HepG2 (cell line): ENCODE measurements around the gene GMNN. TPM values are rescaled to one million over a fixed set of nuclear protein-coding genes. Genes with fewer than 3 reads are reported as not detected.

Experiments used
- CBFB ChIP-seq: sonication (generic); formaldehyde crosslinking; IDR thresholded peaks from 2 replicates; pipeline ENCODE4 v1.4.0; 2020; ENCODE audit warnings: missing genetic modification reagents
- CEBPB ChIP-seq: IDR thresholded peaks from 2 replicates; pipeline ENCODE4 v1.6.1; 2011; ENCODE audit warnings: low read depth, low read length, improper control_type of control experiment, borderline replicate concordance
- EED ChIP-seq: sonication (generic); formaldehyde crosslinking; IDR thresholded peaks from 2 replicates; pipeline ENCODE4 v1.5.0; 2020; ENCODE audit warnings: mild to moderate bottlenecking, missing genetic modification reagents
- ISL2 ChIP-seq: sonication (generic); formaldehyde crosslinking; IDR thresholded peaks from 2 replicates; pipeline ENCODE4 v1.5.0; 2020; ENCODE audit warnings: missing genetic modification reagents
- LCORL ChIP-seq, 2 experiments: fragments of 450-650 bp in 1 of 2; sonication (generic) in 1 of 2; formaldehyde crosslinking in 1 of 2; IDR thresholded peaks; 2 replicates each; pipeline versions ENCODE4 v1.5.0 to v1.6.1; 2017 to 2020; ENCODE audit warnings: antibody characterized with exemption in 1 of 2, missing genetic modification reagents in 1 of 2
- MEF2D ChIP-seq: sonication (generic); formaldehyde crosslinking; IDR thresholded peaks from 2 replicates; pipeline ENCODE4 v1.5.1; 2020; ENCODE audit warnings: mild to moderate bottlenecking, missing genetic modification reagents
- PHF8 ChIP-seq: sonication (generic); formaldehyde crosslinking; IDR thresholded peaks from 2 replicates; pipeline ENCODE4 v1.5.0; 2020; ENCODE audit warnings: missing genetic modification reagents
- RBM22 ChIP-seq: fragments of 200-400 bp; formaldehyde crosslinking; optimal IDR thresholded peaks from 2 replicates; pipeline ENCODE3; 2017; ENCODE audit warnings: mild to moderate bottlenecking, low read length, moderate library complexity
- SMYD3 ChIP-seq: sonication (generic); formaldehyde crosslinking; IDR thresholded peaks from 2 replicates; pipeline ENCODE4 v1.8.1; 2023; ENCODE audit warnings: mild to moderate bottlenecking, missing genetic modification reagents
- TOE1 ChIP-seq: sonication (generic); formaldehyde crosslinking; IDR thresholded peaks from 2 replicates; pipeline ENCODE4 v1.4.0; 2020; ENCODE audit warnings: mild to moderate bottlenecking, missing genetic modification reagents
- TRIM24 ChIP-seq: sonication (generic); formaldehyde crosslinking; IDR thresholded peaks from 2 replicates; pipeline ENCODE4 v1.8.0; 2022; ENCODE audit warnings: mild to moderate bottlenecking, missing genetic modification reagents
- YY1 ChIP-seq: IDR thresholded peaks from 2 replicates; pipeline ENCODE4 v1.6.1; 2011; ENCODE audit warnings: low read length, low read depth, moderate library complexity, mild to moderate bottlenecking; ENCODE audit not compliant: insufficient read depth, insufficient replicate concordance
- ZFP41 ChIP-seq: sonication (generic); formaldehyde crosslinking; IDR thresholded peaks from 2 replicates; pipeline ENCODE4 v1.4.0; 2020; ENCODE audit warnings: mild to moderate bottlenecking, missing genetic modification reagents, borderline replicate concordance
- ZNF30 ChIP-seq: sonication (generic); formaldehyde crosslinking; IDR thresholded peaks from 2 replicates; pipeline ENCODE4 v1.5.0; 2020; ENCODE audit warnings: mild to moderate bottlenecking, missing genetic modification reagents
- ZNF33B ChIP-seq: sonication (generic); formaldehyde crosslinking; IDR thresholded peaks from 2 replicates; pipeline ENCODE4 v1.5.1; 2020; ENCODE audit warnings: mild to moderate bottlenecking, missing genetic modification reagents
- ZNF34 ChIP-seq: sonication (generic); formaldehyde crosslinking; IDR thresholded peaks from 2 replicates; pipeline ENCODE4 v1.4.0; 2020; ENCODE audit warnings: mild to moderate bottlenecking, missing genetic modification reagents, borderline replicate concordance
- ZNF468 ChIP-seq: sonication (generic); formaldehyde crosslinking; IDR thresholded peaks from 2 replicates; pipeline ENCODE4 v1.8.0; 2022; ENCODE audit warnings: mild to moderate bottlenecking, moderate library complexity, missing genetic modification reagents
- ZNF672 ChIP-seq: sonication (generic); formaldehyde crosslinking; IDR thresholded peaks from 2 replicates; pipeline ENCODE4 v1.8.1; 2022; ENCODE audit warnings: missing genetic modification reagents
- ZNF883 ChIP-seq: sonication (generic); formaldehyde crosslinking; IDR thresholded peaks from 2 replicates; pipeline ENCODE4 v1.5.1; 2020; ENCODE audit warnings: mild to moderate bottlenecking, missing genetic modification reagents; ENCODE audit errors: not compliant biosample characterization
- ZNF891 ChIP-seq: sonication (generic); formaldehyde crosslinking; IDR thresholded peaks from 2 replicates; pipeline ENCODE4 v1.5.0; 2020; ENCODE audit warnings: mild to moderate bottlenecking, missing genetic modification reagents
- ZSCAN30 ChIP-seq: sonication (generic); formaldehyde crosslinking; IDR thresholded peaks from 2 replicates; pipeline ENCODE4 v1.5.0; 2020; ENCODE audit warnings: mild to moderate bottlenecking, missing genetic modification reagents
- polyA plus RNA-seq, 8 experiments: library from polyadenylated mRNA; depleted of rRNA in 3 of 8; stranded (reverse) in 7 of 8; unstranded in 1 of 8; fragments of >200 nt; fragmentation: Illumina TruSeq in 4 of 8; extraction: Trizol in 4 of 8; gene quantifications; 2 replicates each; pipeline versions ENCODE4 v1.2.1 to v1.2.3, GENCODE V29; 2011 to 2016; ENCODE audit warnings: low read depth in 4 of 8, missing spikeins in 1 of 8, mixed read lengths in 1 of 8; ENCODE audit not compliant: insufficient read depth in 1 of 8
- total RNA-seq, 5 experiments: library from RNA; depleted of rRNA; stranded (reverse); fragments of >200 nt; fragmentation: Illumina TruSeq; extraction: Trizol; gene quantifications; 2 replicates each; pipeline ENCODE4 v1.2.3, GENCODE V29; 2016; ENCODE audit warnings: low read depth in 1 of 5
- TF ChIP-seq, protein P1 (sequence below): sonication (generic); formaldehyde crosslinking; IDR thresholded peaks from 2 replicates; pipeline ENCODE4 v1.8.0; 2022; ENCODE audit warnings: missing genetic modification reagents, mild to moderate bottlenecking, inconsistent platforms, borderline replicate concordance
- TF ChIP-seq, protein P2 (sequence below): sonication (generic); formaldehyde crosslinking; IDR thresholded peaks from 2 replicates; pipeline ENCODE4 v1.4.0; 2020; ENCODE audit warnings: missing genetic modification reagents
- TF ChIP-seq, protein P3 (sequence below): sonication (generic); formaldehyde crosslinking; IDR thresholded peaks from 2 replicates; pipeline ENCODE4 v1.8.0; 2022; ENCODE audit warnings: mild to moderate bottlenecking, missing genetic modification reagents, borderline replicate concordance
- TF ChIP-seq, protein P4 (sequence below): sonication (generic); formaldehyde crosslinking; IDR thresholded peaks from 2 replicates; pipeline ENCODE4 v1.4.0; 2020; ENCODE audit warnings: mild to moderate bottlenecking, missing genetic modification reagents

The GMNN gene
- total and polyA plus RNA-seq, 2 of the 13 experiments (the other 11 are each of a cell fraction or from before 2014, with no cell fraction given), result 61.8 to 154 TPM

DNA sequence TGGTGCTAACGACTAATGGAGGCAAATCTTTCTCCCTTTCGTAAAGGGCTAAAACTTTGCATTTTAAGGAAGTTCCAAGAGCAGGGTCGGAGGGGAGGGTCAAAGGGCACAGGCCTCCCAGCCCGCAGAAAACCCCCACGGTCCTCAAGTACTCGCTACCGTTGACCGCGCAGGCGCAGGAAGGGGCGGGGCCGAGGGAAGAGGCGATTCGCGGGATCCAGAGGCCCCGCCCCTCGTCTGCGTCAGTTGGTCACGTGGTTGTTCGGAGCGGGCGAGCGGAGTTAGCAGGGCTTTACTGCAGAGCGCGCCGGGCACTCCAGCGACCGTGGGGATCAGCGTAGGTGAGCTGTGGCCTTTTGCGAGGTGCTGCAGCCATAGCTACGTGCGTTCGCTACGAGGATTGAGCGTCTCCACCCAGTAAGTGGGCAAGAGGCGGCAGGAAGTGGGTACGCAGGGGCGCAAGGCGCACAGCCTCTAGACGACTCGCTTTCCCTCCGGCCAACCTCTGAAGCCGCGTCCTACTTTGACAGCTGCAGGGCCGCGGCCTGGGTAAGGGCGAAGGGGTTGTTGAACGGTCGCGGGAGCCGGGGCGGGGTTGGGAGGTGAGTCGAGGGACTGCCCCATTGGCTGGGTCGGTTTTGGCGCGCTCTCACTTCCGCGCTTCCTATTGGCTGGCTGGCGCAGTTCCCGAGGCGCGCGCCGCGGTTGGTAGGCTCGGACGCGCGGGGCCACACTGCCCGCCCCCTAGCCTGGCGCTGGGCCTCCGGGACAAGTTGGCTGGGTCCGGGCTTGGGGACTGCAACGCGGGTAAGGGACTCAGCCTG lies at the start of gene GMNN (continued):
- peak; percentile 97 for TF ChIP-seq ZNF468 (CRISPR knock-in tag)
- peak; percentile 99 for TF ChIP-seq ZNF883 (CRISPR knock-in tag)
- TF ChIP-seq ZFP41 (CRISPR knock-in tag), result peak; percentile 74; the same call in 1 of the 2 replicates
- TF ChIP-seq CBFB (CRISPR knock-in tag), result peak; percentile 48
- TF ChIP-seq, protein P1, sequence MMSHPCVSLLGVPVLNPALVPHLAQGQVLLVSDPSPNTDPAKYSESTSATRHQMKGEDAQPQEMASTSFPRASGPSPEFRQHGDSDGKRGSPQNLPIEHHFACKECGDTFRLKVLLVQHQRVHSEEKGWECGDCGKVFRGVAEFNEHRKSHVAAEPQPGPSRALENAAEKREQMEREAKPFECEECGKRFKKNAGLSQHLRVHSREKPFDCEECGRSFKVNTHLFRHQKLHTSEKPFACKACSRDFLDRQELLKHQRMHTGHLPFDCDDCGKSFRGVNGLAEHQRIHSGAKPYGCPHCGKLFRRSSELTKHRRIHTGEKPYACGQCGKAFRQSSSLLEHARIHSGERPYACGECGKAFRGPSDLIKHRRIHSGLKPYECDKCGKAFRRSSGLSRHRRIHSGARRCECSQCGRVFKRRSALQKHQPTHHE (CRISPR knock-in tag), result peak; percentile 85
- TF ChIP-seq, protein P2, sequence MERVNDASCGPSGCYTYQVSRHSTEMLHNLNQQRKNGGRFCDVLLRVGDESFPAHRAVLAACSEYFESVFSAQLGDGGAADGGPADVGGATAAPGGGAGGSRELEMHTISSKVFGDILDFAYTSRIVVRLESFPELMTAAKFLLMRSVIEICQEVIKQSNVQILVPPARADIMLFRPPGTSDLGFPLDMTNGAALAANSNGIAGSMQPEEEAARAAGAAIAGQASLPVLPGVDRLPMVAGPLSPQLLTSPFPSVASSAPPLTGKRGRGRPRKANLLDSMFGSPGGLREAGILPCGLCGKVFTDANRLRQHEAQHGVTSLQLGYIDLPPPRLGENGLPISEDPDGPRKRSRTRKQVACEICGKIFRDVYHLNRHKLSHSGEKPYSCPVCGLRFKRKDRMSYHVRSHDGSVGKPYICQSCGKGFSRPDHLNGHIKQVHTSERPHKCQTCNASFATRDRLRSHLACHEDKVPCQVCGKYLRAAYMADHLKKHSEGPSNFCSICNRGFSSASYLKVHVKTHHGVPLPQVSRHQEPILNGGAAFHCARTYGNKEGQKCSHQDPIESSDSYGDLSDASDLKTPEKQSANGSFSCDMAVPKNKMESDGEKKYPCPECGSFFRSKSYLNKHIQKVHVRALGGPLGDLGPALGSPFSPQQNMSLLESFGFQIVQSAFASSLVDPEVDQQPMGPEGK (CRISPR knock-in tag), result peak; percentile 92
- no peak; the same call in 1 of the 2 replicates for TF ChIP-seq ZNF672 (CRISPR knock-in tag)
- TF ChIP-seq ISL2 (CRISPR knock-in tag), result peak; percentile 73
- peak; percentile 90 for TF ChIP-seq ZNF34
- no peak for TF ChIP-seq TRIM24 (CRISPR knock-in tag)
- TF ChIP-seq, protein P3, sequence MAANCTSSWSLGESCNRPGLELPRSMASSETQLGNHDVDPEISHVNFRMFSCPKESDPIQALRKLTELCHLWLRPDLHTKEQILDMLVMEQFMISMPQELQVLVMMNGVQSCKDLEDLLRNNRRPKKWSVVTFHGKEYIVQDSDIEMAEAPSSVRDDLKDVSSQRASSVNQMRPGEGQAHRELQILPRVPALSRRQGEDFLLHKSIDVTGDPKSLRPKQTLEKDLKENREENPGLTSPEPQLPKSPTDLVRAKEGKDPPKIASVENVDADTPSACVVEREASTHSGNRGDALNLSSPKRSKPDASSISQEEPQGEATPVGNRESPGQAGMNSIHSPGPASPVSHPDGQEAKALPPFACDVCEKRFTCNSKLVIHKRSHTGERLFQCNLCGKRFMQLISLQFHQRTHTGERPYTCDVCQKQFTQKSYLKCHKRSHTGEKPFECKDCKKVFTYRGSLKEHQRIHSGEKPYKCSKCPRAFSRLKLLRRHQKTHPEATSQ (CRISPR knock-in tag), result peak; percentile 63; the same call in 1 of the 2 replicates
- no peak for TF ChIP-seq CEBPB
- peak; percentile 96; the same call in 1 of the 2 replicates for TF ChIP-seq ZNF33B
- TF ChIP-seq RBM22, result peak; percentile 94
- peak; percentile 83; the same call in 1 of the 2 replicates for TF ChIP-seq TOE1 (CRISPR knock-in tag)
- TF ChIP-seq PHF8 (CRISPR knock-in tag), result peak; percentile 95
- TF ChIP-seq, protein P4, sequence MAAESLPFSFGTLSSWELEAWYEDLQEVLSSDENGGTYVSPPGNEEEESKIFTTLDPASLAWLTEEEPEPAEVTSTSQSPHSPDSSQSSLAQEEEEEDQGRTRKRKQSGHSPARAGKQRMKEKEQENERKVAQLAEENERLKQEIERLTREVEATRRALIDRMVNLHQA (CRISPR knock-in tag), result no peak
- TF ChIP-seq LCORL (IDR thresholded peaks at IDR 0.05), result peak; percentile 13; the same call in 1 of the 2 replicates
- peak; percentile 89 for TF ChIP-seq LCORL (CRISPR knock-in tag; IDR thresholded peaks at IDR 0.05)
- peak; percentile 83 for TF ChIP-seq SMYD3 (CRISPR knock-in tag)
- peak; percentile 86 for TF ChIP-seq MEF2D (CRISPR knock-in tag)
- peak; percentile 99 for TF ChIP-seq EED (CRISPR knock-in tag)
- peak; percentile 100 for TF ChIP-seq ZNF891
- peak; percentile 42 for TF ChIP-seq YY1
- no peak for TF ChIP-seq ZSCAN30 (CRISPR knock-in tag)
- peak; percentile 95; the same call in 1 of the 2 replicates for TF ChIP-seq ZNF30 (CRISPR knock-in tag)
